Neural crest cell (in vitro differentiated cells): ENCODE data around the gene TSPAN17. TPM values are rescaled to one million over a fixed set of nuclear protein-coding genes. Genes with fewer than 3 reads are reported as not detected.

Experiments
- DNase-seq: peaks from one replicate; pipeline ENCODE4 v3.0.0; 2021; ENCODE audit warnings: low read depth, mixed read lengths, low spot score
- H3K27ac Mint-ChIP-seq: one replicate; pipeline ENCODE4 v1.8.0; 2021; ENCODE audit warnings: mild to moderate bottlenecking, mixed read lengths; ENCODE audit not compliant: unreplicated experiment
- H3K27me3 Mint-ChIP-seq: 2 replicates; pipeline ENCODE4 v1.8.0; 2021; ENCODE audit warnings: low read depth, mild to moderate bottlenecking, mixed read lengths
- H3K36me3 Mint-ChIP-seq: 2 replicates; pipeline ENCODE4 v1.8.0; 2021; ENCODE audit warnings: low read depth, mild to moderate bottlenecking, mixed read lengths
- H3K4me1 Mint-ChIP-seq: 2 replicates; pipeline ENCODE4 v1.8.0; 2021; ENCODE audit warnings: mixed read lengths
- H3K4me3 Mint-ChIP-seq: one replicate; pipeline ENCODE4 v1.8.0; 2021; ENCODE audit warnings: mild to moderate bottlenecking, mixed read lengths
- H3K9me3 Mint-ChIP-seq: 2 replicates; pipeline ENCODE4 v1.8.0; 2021; ENCODE audit warnings: mixed read lengths
- total RNA-seq: library from RNA; stranded (reverse); gene quantifications from 2 replicates; pipeline ENCODE4 v1.2.1, GENCODE V29; 2021
- TF ChIP-seq, protein P1 (sequence below): fragments of 200-600 bp; sonication (generic); conservative IDR thresholded peaks from 2 replicates; pipeline ENCODE4 v1.5.0; 2021; ENCODE audit warnings: antibody characterized with exemption, mild to moderate bottlenecking

TSPAN17 gene
- total RNA-seq, 1 donor from 2014 or later = 40.9 TPM

DNA sequence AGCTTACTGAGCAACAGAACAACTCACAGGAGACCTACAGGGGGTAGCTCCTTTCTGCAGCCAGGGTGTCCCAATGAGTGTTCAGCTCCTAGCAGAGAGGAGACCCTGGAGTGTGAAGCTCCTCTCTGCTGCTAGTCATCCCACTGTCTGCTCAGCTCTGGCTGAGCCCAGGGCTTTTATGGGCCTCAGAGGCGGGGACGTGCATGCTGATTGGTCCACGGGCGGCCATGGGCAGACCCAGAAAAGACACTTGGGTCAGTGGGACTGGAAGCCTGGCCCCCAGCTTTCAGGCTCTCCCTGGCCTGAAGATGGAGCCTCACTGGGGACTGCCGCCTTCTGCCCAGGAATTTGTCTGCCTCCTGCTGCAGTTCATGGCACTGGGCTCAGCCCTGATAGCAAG lies 40.6 kb downstream of the TSPAN17 start:
- DNase-seq = no peak
- Mint-ChIP-seq H3K27me3 (peaks cover 48% of the 10 kb centered on the region), H3K4me1 (no peaks in the 10 kb centered on the region), H3K9me3 (peaks cover 3% of the 10 kb centered on the region), H3K36me3 (no peaks in the 10 kb centered on the region), H3K27ac (no peak overlapping the region), H3K4me3 (no peak overlapping the region)
- TF ChIP-seq, protein P1, sequence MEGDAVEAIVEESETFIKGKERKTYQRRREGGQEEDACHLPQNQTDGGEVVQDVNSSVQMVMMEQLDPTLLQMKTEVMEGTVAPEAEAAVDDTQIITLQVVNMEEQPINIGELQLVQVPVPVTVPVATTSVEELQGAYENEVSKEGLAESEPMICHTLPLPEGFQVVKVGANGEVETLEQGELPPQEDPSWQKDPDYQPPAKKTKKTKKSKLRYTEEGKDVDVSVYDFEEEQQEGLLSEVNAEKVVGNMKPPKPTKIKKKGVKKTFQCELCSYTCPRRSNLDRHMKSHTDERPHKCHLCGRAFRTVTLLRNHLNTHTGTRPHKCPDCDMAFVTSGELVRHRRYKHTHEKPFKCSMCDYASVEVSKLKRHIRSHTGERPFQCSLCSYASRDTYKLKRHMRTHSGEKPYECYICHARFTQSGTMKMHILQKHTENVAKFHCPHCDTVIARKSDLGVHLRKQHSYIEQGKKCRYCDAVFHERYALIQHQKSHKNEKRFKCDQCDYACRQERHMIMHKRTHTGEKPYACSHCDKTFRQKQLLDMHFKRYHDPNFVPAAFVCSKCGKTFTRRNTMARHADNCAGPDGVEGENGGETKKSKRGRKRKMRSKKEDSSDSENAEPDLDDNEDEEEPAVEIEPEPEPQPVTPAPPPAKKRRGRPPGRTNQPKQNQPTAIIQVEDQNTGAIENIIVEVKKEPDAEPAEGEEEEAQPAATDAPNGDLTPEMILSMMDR = no peak

DNA sequence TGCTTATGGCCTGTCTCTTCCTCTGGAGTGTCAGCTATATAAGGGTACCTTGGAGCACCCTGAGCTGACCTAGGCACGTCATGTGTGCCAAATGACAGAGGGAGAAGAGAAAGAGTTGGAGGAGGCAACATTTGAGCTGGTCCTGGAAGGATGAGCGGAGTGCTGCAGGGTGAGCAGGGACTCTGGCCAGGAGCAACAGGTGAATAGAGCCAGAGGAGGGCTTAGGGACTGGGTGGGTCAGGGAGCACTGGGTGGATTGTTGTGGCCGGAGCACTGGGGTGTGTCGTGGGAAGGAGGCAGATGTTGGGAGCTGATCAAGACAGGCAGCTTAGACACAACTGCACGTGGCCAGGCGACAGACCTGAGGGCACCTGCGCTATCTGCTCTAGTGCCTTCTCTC lies 43.6 kb downstream of the TSPAN17 start:
- no peak overlapping the region for H3K27ac Mint-ChIP-seq
- no peak for DNase-seq
- TF ChIP-seq, protein P1 = no peak
- H3K4me3 Mint-ChIP-seq = no peak overlapping the region
- peaks cover 6% of the 10 kb centered on the region for H3K4me1 Mint-ChIP-seq
- H3K9me3 Mint-ChIP-seq = no peaks in the 10 kb centered on the region
- H3K27me3 Mint-ChIP-seq = peaks cover 53% of the 10 kb centered on the region
- no peaks in the 10 kb centered on the region for H3K36me3 Mint-ChIP-seq

DNA sequence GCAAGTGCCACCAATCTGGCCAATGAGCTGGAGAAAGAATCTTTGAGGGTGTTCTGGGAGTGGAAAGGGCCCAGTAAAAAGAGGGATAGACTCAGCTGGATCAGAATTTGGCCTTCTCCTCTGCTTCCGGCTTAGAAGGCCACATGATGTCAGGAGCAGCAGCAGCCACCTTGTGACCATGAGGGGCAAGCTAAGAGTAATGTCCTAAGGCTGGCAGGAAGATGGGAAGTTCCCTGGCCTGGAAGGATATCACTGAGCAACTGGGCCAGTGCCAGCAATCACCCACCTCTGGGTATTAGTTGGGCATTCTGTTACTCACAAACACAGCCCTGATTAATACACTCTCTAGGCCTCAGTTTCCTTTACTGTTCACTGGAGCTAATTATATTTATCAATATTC lies 44.2 kb downstream of the TSPAN17 start:
- H3K4me3 Mint-ChIP-seq = no peak overlapping the region
- no peaks in the 10 kb centered on the region for H3K36me3 Mint-ChIP-seq
- DNase-seq = no peak
- peaks cover 6% of the 10 kb centered on the region for H3K4me1 Mint-ChIP-seq
- H3K9me3 Mint-ChIP-seq = no peaks in the 10 kb centered on the region
- peaks cover 58% of the 10 kb centered on the region for H3K27me3 Mint-ChIP-seq
- TF ChIP-seq, protein P1 = no peak
- H3K27ac Mint-ChIP-seq = no peak overlapping the region

DNA sequence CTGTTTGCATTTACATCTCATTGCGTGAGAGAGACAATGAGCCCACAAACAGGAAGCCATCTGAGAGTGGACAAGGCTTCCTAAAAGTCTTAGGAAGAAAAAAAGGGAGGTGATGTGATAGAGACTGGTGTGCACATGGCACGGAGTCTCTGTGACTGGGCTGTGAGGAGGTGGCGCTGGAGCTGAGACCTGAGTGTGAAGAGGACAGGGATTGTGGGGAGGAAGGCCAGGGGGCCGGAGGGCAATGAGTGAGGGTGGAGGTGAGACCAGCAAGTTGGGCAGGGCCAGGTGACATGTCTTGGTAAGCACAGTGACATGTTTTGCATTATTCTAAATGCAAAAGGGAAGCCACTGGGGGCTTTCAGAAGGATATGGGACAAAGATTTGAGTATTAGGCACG lies 45.0 kb downstream of the TSPAN17 start:
- Mint-ChIP-seq H3K9me3 (no peaks in the 10 kb centered on the region), H3K36me3 (no peaks in the 10 kb centered on the region), H3K27ac (no peak overlapping the region), H3K27me3 (peaks cover 66% of the 10 kb centered on the region), H3K4me1 (peaks cover 6% of the 10 kb centered on the region), H3K4me3 (no peak overlapping the region)
- DNase-seq = no peak
- TF ChIP-seq, protein P1 = no peak

DNA sequence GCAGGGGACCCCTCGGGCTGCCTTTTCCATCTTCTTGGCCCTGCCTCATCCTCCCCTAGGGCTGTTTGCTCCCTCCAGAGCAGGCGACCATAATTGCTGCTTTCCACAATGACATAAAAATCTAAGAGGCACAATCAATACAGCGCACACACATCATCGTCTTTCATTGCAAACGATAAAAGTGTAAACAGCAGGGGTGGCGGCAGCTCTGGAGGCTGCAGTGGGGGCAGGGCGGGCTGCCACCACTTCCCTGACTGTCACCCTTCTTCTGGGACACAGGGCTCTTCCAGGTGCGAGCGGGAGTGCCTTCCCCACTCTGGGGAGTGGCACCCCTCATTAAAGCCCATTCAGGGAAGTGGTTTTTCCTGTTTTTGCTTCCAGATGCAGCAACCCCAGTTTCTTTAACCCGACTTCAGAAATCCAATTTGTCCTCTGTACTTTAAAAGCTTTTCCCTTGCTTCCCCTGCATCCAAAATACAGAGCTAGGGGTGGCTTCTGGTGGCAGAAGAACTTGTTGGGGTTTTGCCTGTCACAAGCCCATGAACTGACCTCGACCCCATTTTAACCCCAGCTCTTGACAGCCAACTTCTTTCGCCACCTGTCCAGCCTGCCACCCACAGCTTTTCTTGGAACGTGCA lies 45.7 kb downstream of the TSPAN17 start:
- Mint-ChIP-seq H3K9me3 (no peaks in the 10 kb centered on the region), H3K36me3 (no peaks in the 10 kb centered on the region), H3K4me3 (no peak overlapping the region), H3K4me1 (peaks cover 6% of the 10 kb centered on the region), H3K27ac (no peak overlapping the region), H3K27me3 (peaks cover 71% of the 10 kb centered on the region)
- TF ChIP-seq, protein P1 = no peak
- DNase-seq = no peak

DNA sequence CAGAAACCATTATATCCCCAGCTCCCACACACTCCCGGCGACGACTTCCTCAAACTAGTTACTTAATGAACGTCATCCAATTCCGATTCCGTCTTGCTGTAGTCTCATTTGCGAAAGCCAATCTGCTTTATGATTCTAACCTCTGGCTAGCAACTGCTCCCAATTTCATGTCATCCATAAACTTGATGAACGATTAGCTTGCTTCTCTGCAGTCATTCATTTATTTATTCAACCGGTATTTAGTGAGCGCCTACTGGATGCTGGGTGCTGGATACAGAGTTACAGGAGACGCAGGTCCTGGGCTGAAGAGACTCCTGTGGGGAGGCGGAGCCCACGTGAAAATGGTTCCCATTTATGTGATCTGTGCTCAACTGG lies 46.2 kb downstream of the TSPAN17 start:
- Mint-ChIP-seq H3K9me3 (no peaks in the 10 kb centered on the region), H3K4me1 (peaks cover 6% of the 10 kb centered on the region), H3K4me3 (no peak overlapping the region), H3K27me3 (peaks cover 76% of the 10 kb centered on the region), H3K36me3 (no peaks in the 10 kb centered on the region), H3K27ac (no peak overlapping the region)
- no peak for DNase-seq
- TF ChIP-seq, protein P1 = no peak
